PFSK-1 (cell line): Measurements from ENCODE around the gene ITGA8.

Experiments used
- POLR2AphosphoS5 ChIP-seq: IDR thresholded peaks from 2 replicates; pipeline ENCODE4 v1.6.1; 2012; ENCODE audit warnings: low read depth, mild to moderate bottlenecking, control low read depth, low read length, moderate library complexity
- SIN3A ChIP-seq: IDR thresholded peaks from 2 replicates; pipeline ENCODE4 v1.6.1; 2012; ENCODE audit warnings: mild to moderate bottlenecking, low read length, moderate library complexity, borderline replicate concordance; ENCODE audit not compliant: insufficient read depth

- TF ChIP-seq SIN3A (no peak), POLR2AphosphoS5 (no peak)
Measured at GRCh38 chr10:15548331-15548730, 171.4 kb downstream of the ITGA8 start.
